Testis (tissue), 3 donors: Measurements from ENCODE around the gene UBXN6. TPM values are rescaled to one million over a fixed set of nuclear protein-coding genes. Genes with fewer than 3 reads are reported as not detected.

Experiments
- DNase-seq: peaks from one replicate; pipeline ENCODE4 v3.0.0-alpha.2; 2019
- H3K27ac ChIP-seq, 2 donors: fragments of 200-600 bp; sonication (generic); one replicate each; pipeline ENCODE4 v1.5.1; 2019
- H3K27me3 ChIP-seq: fragments of 200-600 bp; sonication (generic); one replicate; pipeline ENCODE4 v1.5.1; 2019
- H3K36me3 ChIP-seq: fragments of 200-600 bp; sonication (generic); one replicate; pipeline ENCODE4 v1.5.1; 2017; ENCODE audit warnings: low read depth; ENCODE audit errors: missing control alignments
- H3K4me1 ChIP-seq: fragments of 200-600 bp; sonication (generic); one replicate; pipeline ENCODE4 v1.5.1; 2019
- H3K4me3 ChIP-seq, 2 donors: fragments of 200-600 bp; sonication (generic); one replicate each; pipeline ENCODE4 v1.5.1; 2017 to 2019
- H3K9me3 ChIP-seq: fragments of 200-600 bp; sonication (generic); one replicate; pipeline ENCODE4 v1.5.1; 2017
- CTCF ChIP-seq, 3 experiments: fragments of 450-650 bp in 2 of 3; fragments of 200-600 bp in 1 of 3; sonication (generic) in 1 of 3; IDR thresholded peaks; one replicate each; pipeline ENCODE4 v1.5.1; 2016 to 2019; ENCODE audit warnings: antibody characterized with exemption in 3 of 3, mild to moderate bottlenecking in 2 of 3, moderate library complexity in 1 of 3
- POLR2A ChIP-seq: fragments of 450-650 bp; IDR thresholded peaks from one replicate; pipeline ENCODE4 v1.6.1; 2017; ENCODE audit warnings: antibody characterized with exemption, mild to moderate bottlenecking, moderate library complexity
- WGBS, 2 donors: methylation state at CpG; one replicate each; pipeline ENCODE4 v1.1.5; 2018; 5-methylcytosine and 5-hydroxymethylcytosine counted together
- intact Hi-C: fragments of 100-400 bp; cut with DNase I; formaldehyde crosslinking; loops from one replicate; pipeline ENCODE4 v1.15.1; 2023; ENCODE audit warnings: low total_unique reads
- polyA plus RNA-seq: library from polyadenylated mRNA; stranded (reverse); fragments of 350-450 nt; fragmentation: Illumina TruSeq; extraction: RNeasy Lipid Tissue Mini Kit (QIAGEN cat#74804); gene quantifications from one replicate; pipeline ENCODE4 v1.2.3, GENCODE V29; 2014; ENCODE audit warnings: low read depth, low replicate concordance; ENCODE audit not compliant: insufficient read depth
- total RNA-seq, 2 donors: library from RNA; depleted of rRNA; stranded (reverse); fragments of >200 nt; gene quantifications; one replicate each; pipeline ENCODE4 v1.2.3, GENCODE V29; 2016

The UBXN6 gene
- total and polyA plus RNA-seq, 3 donors from 2014 or later: 293 to 336 (median 319) TPM

GRCh38 chr19:4423416-4424126 lies 34.0 kb downstream of the UBXN6 start:
- intact Hi-C loops: no loop called here
- Histone ChIP-seq H3K4me1 (no peaks in the 10 kb centered on the region), H3K36me3 (no peaks in the 10 kb centered on the region), H3K27ac (no peak overlapping the region), H3K27me3 (no peaks in the 10 kb centered on the region), H3K9me3 (no peaks in the 10 kb centered on the region), H3K4me3 (no peak overlapping the region)
- TF ChIP-seq CTCF (IDR thresholded peaks at IDR 0.05) (no peak), POLR2A (no peak)
- 90 to 94% methylated on average over 15 to 16 of the region's 16 CpGs for WGBS, 2 donors
- DNase-seq: no peak

GRCh38 chr19:4416268-4416667 lies 41.3 kb downstream of the UBXN6 start:
- H3K4me3 ChIP-seq: no peak overlapping the region
- no peak overlapping the region for H3K27ac ChIP-seq
- TF ChIP-seq POLR2A: no peak
- no peak for TF ChIP-seq CTCF (IDR thresholded peaks at IDR 0.05)
- H3K9me3 ChIP-seq: no peaks in the 10 kb centered on the region
- DNase-seq: no peak
- WGBS, 2 donors: 87 to 91% methylated on average over 9 of the region's 9 CpGs
- intact Hi-C loops: no loop called here
- H3K36me3 ChIP-seq: no peaks in the 10 kb centered on the region
- H3K27me3 ChIP-seq: no peaks in the 10 kb centered on the region
- H3K4me1 ChIP-seq: peaks cover 20% of the 10 kb centered on the region

GRCh38 chr19:4415352-4415751 lies 42.2 kb downstream of the UBXN6 start:
- peak overlapping the region in 1 of 2 donors; percentile 61 for H3K27ac ChIP-seq
- 40 to 57% methylated on average over 10 of the region's 10 CpGs for WGBS, 2 donors
- no peaks in the 10 kb centered on the region for H3K36me3 ChIP-seq
- DNase-seq: peak; percentile 59
- TF ChIP-seq CTCF (IDR thresholded peaks at IDR 0.05): no peak
- no peak for TF ChIP-seq POLR2A
- no peaks in the 10 kb centered on the region for H3K27me3 ChIP-seq
- H3K4me1 ChIP-seq: peaks cover 20% of the 10 kb centered on the region
- H3K4me3 ChIP-seq: no peak overlapping the region
- intact Hi-C loops: no loop called here
- H3K9me3 ChIP-seq: no peaks in the 10 kb centered on the region

- peak overlapping the region; percentile 58 to 61 for H3K27ac ChIP-seq
These were observed 42.7 kb downstream of the UBXN6 start for GRCh38 chr19:4414800-4415321.

More at GRCh38 chr19:4414800-4415321, 42.7 kb downstream of the UBXN6 start:
- WGBS, 2 donors: 35 to 41% methylated on average over 9 of the region's 9 CpGs
- intact Hi-C loops: no loop called here
- Histone ChIP-seq H3K4me1 (peaks cover 20% of the 10 kb centered on the region), H3K27me3 (no peaks in the 10 kb centered on the region), H3K4me3 (no peak overlapping the region), H3K36me3 (no peaks in the 10 kb centered on the region), H3K9me3 (no peaks in the 10 kb centered on the region)
- peak; percentile 42 for DNase-seq
- no peak for TF ChIP-seq CTCF (IDR thresholded peaks at IDR 0.05)
- TF ChIP-seq POLR2A: no peak
